GM12878 (cell line): ENCODE data around the gene EYS. TPM values are rescaled to one million over a fixed set of nuclear protein-coding genes. Genes with fewer than 3 reads are reported as not detected.

Source experiments
- ATAC-seq: fragments of 200-7000 bp; cut with Tn5 transposase; 3 replicates; pipeline ENCODE4 v1.9.1; 2020; ENCODE audit warnings: mild to moderate bottlenecking, moderate library complexity
- BruUV-seq: library from RNA; stranded (reverse); fragments of 400-500 nt; replicated peaks from 2 replicates; lab custom pipeline; 2021; lab: Mats Ljungman, UMichigan
- CTCF ChIA-PET: fragments of 300-600 bp; sonication (Branson Sonifier 250); formaldehyde crosslinking; extraction: SDS; loops from one replicate; lab custom pipeline; 2021; ENCODE audit warnings: inconsistent platforms; lab: Yijun Ruan, JAX
- POLR2A ChIA-PET: fragments of 350-600 bp; formaldehyde crosslinking; extraction: SDS; loops from one replicate; lab custom pipeline; 2021; ENCODE audit warnings: inconsistent platforms; lab: Charles Lee
- RAD21 ChIA-PET: fragments of 300-600 bp; sonication (Branson Sonifier 250); formaldehyde crosslinking; loops from one replicate; lab custom pipeline; 2023; ENCODE audit warnings: antibody characterized with exemption; ENCODE audit not compliant: unreplicated experiment; lab: Charles Lee
- SMC1A ChIA-PET: fragments of 300-600 bp; sonication (Branson Sonifier 250); formaldehyde crosslinking; loops from one replicate; lab custom pipeline; 2023; ENCODE audit not compliant: unreplicated experiment, uncharacterized antibody; lab: Charles Lee
- DNase-seq: peaks from one replicate; pipeline ENCODE4 v3.0.0-alpha.2; 2011; ENCODE audit warnings: low read depth, low spot score
- FAIRE-seq: peaks from 3 replicates; lab custom pipeline; 2011; peaks lifted over from hg19 to GRCh38; lab: Jason Lieb, UNC
- H2AFZ ChIP-seq: 2 replicates; pipeline ENCODE4 v1.6.0; 2011; ENCODE audit warnings: low read depth, low read length, control low read depth; ENCODE audit not compliant: control insufficient read depth
- H3K27ac ChIP-seq: 2 replicates; pipeline ENCODE4 v1.5.1; 2011; ENCODE audit warnings: control low read depth; ENCODE audit not compliant: control insufficient read depth, insufficient read depth
- H3K27me3 ChIP-seq, 2 experiments: replicated peaks in 1 of 2; 2 replicates each; pipeline versions ENCODE4 v1.6.0 to v1.6.1; 2011; ENCODE audit warnings: low read length in 1 of 2; ENCODE audit not compliant: control insufficient read depth in 2 of 2, insufficient read depth in 2 of 2
- H3K36me3 ChIP-seq, 2 experiments: 2 replicates each; pipeline ENCODE4 v1.5.1; 2011; ENCODE audit warnings: low read length in 1 of 2; ENCODE audit not compliant: control insufficient read depth in 2 of 2, insufficient read depth in 2 of 2
- H3K4me1 ChIP-seq: 2 replicates; pipeline ENCODE4 v1.6.1; 2011; ENCODE audit warnings: mild to moderate bottlenecking, low read length, moderate library complexity, mixed read lengths; ENCODE audit not compliant: control insufficient read depth, insufficient read depth
- H3K4me2 ChIP-seq: 2 replicates; pipeline ENCODE4 v1.6.0; 2011; ENCODE audit warnings: control low read depth; ENCODE audit not compliant: control insufficient read depth, insufficient read depth
- H3K4me3 ChIP-seq: fragments of 200-600 bp; sonication (generic); 2 replicates; pipeline ENCODE4 v1.5.1; 2016
- H3K79me2 ChIP-seq: 2 replicates; pipeline ENCODE4 v1.6.0; 2011; ENCODE audit warnings: low read length; ENCODE audit not compliant: control insufficient read depth, insufficient read depth
- H3K9ac ChIP-seq: 2 replicates; pipeline ENCODE4 v1.8.0; 2011; ENCODE audit warnings: low read length, control low read depth, mixed read lengths; ENCODE audit not compliant: control insufficient read depth, insufficient read depth
- H3K9me3 ChIP-seq: replicated peaks from 3 replicates; pipeline ENCODE4 v1.5.1; 2011; ENCODE audit warnings: mild to moderate bottlenecking, low read length; ENCODE audit not compliant: control insufficient read depth, insufficient read depth
- H4K20me1 ChIP-seq: 2 replicates; pipeline ENCODE4 v1.6.0; 2011; ENCODE audit not compliant: control insufficient read depth, insufficient read depth
- JUND ChIP-seq: IDR thresholded peaks from 2 replicates; pipeline ENCODE4 v1.6.1; 2012; ENCODE audit warnings: low read depth, mild to moderate bottlenecking, low read length, improper control_type of control experiment, moderate library complexity
- NBN ChIP-seq: fragments of 450-650 bp; IDR thresholded peaks from 2 replicates; pipeline ENCODE4 v1.6.1; 2016
- RAD21 ChIP-seq: IDR thresholded peaks from 2 replicates; pipeline ENCODE4 v1.6.1; 2011; ENCODE audit warnings: mild to moderate bottlenecking, low read depth, low read length, moderate library complexity; ENCODE audit not compliant: insufficient read depth
- RBBP5 ChIP-seq: fragments of 200-600 bp; sonication (generic); conservative IDR thresholded peaks from 2 replicates; pipeline ENCODE4 v1.6.1; 2016
- SIN3A ChIP-seq: IDR thresholded peaks from 2 replicates; pipeline ENCODE4 v1.6.1; 2012; ENCODE audit warnings: low read depth, low read length, improper control_type of control experiment
- TCF3 ChIP-seq: IDR thresholded peaks from 2 replicates; pipeline ENCODE4 v1.6.1; 2012; ENCODE audit warnings: low read depth, mild to moderate bottlenecking, low read length, borderline replicate concordance; ENCODE audit not compliant: insufficient read depth
- WGBS: methylation state at CpG from one replicate; pipeline ENCODE4 v1.1.6; 2016; ENCODE audit warnings: low lambda C conversion rate; ENCODE audit not compliant: insufficient replicate concordance, insufficient coverage; ENCODE audit errors: missing lambda C conversion rate; 5-methylcytosine and 5-hydroxymethylcytosine counted together
- in situ Hi-C: fragments of 300-500 bp; cut with MboI; formaldehyde crosslinking; loops from 9 replicates; pipeline ENCODE4 v1.14.3; 2018; ENCODE audit warnings: mixed read lengths
- intact Hi-C: fragments of 100-400 bp; cut with micrococcal nuclease; formaldehyde crosslinking; loops from one replicate; pipeline ENCODE4 v1.14.2; 2022; ENCODE audit not compliant: unreplicated experiment
- polyA plus RNA-seq, 11 experiments: library from polyadenylated mRNA; depleted of rRNA in 4 of 11; unstranded in 6 of 11; stranded (reverse) in 5 of 11; fragments of >200 nt; fragmentation: Nextera tagmentation in 4 of 11; fragmentation: Illumina TruSeq in 1 of 11; extraction: Ambion mirVana in 4 of 11; extraction: Trizol in 1 of 11; gene quantifications; 1 replicate in 1 of 11; 2 replicates in 10 of 11; pipeline versions ENCODE4 v1.2.1 to v1.2.3, GENCODE V29; 2011 to 2016; ENCODE audit warnings: inconsistent platforms in 2 of 11, missing spikeins in 2 of 11, low read depth in 1 of 11
- total RNA-seq, 4 experiments: library from RNA; depleted of rRNA in 3 of 4; stranded (reverse); fragments of >200 nt in 3 of 4; fragmentation: Illumina TruSeq in 1 of 4; extraction: Trizol in 1 of 4; gene quantifications; 2 replicates each; pipeline versions ENCODE4 v1.2.1 to v1.2.3, GENCODE V29; 2013 to 2021
- TF ChIP-seq, protein P1 (sequence below): fragments of 150-350 bp; IDR thresholded peaks from 2 replicates; pipeline ENCODE4 v1.6.1; 2016; ENCODE audit warnings: low read depth, low read length
- TF ChIP-seq, protein P2 (sequence below): fragments of 450-650 bp; IDR thresholded peaks from 2 replicates; pipeline ENCODE4 v1.6.1; 2016; ENCODE audit warnings: mild to moderate bottlenecking, moderate library complexity, borderline replicate concordance

EYS gene
- total and polyA plus RNA-seq, 10 of the 15 experiments (the other 5 are each of a cell fraction or from before 2014, with no cell fraction given) = under 0.01 to 0.14 (median 0.02) TPM; not detected in 1

DNA sequence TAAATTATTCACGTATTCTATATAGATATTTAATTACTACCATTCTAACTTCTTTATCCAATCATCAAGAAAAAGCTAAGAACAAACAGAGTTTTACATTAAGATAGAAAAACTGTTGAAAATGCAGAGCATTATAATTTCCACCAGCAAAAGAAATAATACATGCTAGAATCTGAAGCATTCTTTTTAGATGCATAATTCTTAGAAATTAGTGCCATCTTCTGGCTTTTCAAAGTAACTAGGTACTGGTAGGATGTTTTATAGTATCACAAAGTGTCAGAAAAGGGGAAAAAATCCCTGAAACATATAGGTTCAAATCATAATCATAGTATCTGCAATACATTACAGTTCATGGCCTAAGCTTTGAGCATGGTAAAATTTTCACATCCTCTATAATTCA lies 1892.6 kb downstream of the EYS start:
- no peak overlapping the region for H3K27ac ChIP-seq
- no peak for DNase-seq
- H3K4me3 ChIP-seq = no peak overlapping the region
- H3K27me3 ChIP-seq = peaks cover 0 to 3% of the 10 kb centered on the region in 2 experiments; a peak in 1 of 4 replicates
- WGBS = 31% methylated on average over 1 of the region's 1 CpG
- ATAC-seq = no peak
- no peaks in the 10 kb centered on the region for H3K9me3 ChIP-seq
- in situ Hi-C loops (no loop called here), intact Hi-C loops (no loop called here)
- H3K9ac ChIP-seq = no peak overlapping the region
- FAIRE-seq = no peak
- no peak for TF ChIP-seq TCF3
- TF ChIP-seq RAD21 = peak; percentile 21; the same call in 1 of the 2 replicates
- ChIA-PET CTCF (interaction anchor here (0.6 to 3.7 kb wide), 10 partner anchors 8 to 519 kb away, joined by 3 to 24 read pairs (median 4); no protein-coding TSS in a partner anchor), SMC1A (interaction anchor here (0.9 to 2.4 kb wide), 8 partner anchors 11 to 507 kb away, joined by 3 to 10 read pairs (median 4); no protein-coding TSS in a partner anchor), POLR2A (no interaction called here), RAD21 (interaction anchor here (1.7 to 1.8 kb wide), 2 partner anchors 12 to 50 kb away, joined by 5 to 7 read pairs; no protein-coding TSS in a partner anchor)
- no peaks in the 10 kb centered on the region for H4K20me1 ChIP-seq
- no peaks in the 10 kb centered on the region for H3K4me1 ChIP-seq
- H3K4me2 ChIP-seq = no peak overlapping the region
- no peaks in the 10 kb centered on the region for H3K79me2 ChIP-seq
- H3K36me3 ChIP-seq = no peaks in the 10 kb centered on the region
- H2AFZ ChIP-seq = no peak overlapping the region
- BruUV-seq = no TSS peak

DNA sequence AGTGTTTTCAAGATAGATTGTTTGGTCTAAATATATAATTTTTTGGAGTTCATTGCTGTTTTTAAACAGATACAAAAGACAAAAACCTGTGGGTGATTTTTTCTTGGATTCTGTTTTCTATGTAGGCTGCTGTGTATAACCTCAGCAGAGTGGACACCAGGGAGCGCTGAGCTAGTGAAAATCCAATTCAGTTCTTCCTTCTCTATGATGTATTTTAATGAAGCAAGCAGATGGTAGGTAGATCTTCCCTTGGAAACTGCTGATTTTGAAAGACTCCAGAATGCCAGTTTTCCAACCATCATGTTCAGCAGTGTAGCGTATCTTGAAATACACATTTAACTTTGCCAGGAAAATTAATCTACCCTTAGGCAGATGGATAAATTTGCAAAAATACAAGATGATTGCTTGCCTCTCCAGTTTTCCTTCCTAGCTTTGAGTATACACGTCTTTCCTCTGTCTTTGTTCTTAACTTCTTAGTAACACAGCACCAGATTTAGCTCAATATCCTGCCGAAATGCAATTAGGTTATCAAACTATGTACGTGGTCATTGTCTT lies 1893.4 kb downstream of the EYS start:
- in situ Hi-C loops = no loop called here
- TF ChIP-seq NBN (no peak), SIN3A (no peak), RBBP5 (no peak), JUND (no peak)
- TF ChIP-seq, protein P1, sequence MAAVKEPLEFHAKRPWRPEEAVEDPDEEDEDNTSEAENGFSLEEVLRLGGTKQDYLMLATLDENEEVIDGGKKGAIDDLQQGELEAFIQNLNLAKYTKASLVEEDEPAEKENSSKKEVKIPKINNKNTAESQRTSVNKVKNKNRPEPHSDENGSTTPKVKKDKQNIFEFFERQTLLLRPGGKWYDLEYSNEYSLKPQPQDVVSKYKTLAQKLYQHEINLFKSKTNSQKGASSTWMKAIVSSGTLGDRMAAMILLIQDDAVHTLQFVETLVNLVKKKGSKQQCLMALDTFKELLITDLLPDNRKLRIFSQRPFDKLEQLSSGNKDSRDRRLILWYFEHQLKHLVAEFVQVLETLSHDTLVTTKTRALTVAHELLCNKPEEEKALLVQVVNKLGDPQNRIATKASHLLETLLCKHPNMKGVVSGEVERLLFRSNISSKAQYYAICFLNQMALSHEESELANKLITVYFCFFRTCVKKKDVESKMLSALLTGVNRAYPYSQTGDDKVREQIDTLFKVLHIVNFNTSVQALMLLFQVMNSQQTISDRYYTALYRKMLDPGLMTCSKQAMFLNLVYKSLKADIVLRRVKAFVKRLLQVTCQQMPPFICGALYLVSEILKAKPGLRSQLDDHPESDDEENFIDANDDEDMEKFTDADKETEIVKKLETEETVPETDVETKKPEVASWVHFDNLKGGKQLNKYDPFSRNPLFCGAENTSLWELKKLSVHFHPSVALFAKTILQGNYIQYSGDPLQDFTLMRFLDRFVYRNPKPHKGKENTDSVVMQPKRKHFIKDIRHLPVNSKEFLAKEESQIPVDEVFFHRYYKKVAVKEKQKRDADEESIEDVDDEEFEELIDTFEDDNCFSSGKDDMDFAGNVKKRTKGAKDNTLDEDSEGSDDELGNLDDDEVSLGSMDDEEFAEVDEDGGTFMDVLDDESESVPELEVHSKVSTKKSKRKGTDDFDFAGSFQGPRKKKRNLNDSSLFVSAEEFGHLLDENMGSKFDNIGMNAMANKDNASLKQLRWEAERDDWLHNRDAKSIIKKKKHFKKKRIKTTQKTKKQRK = no peak
- TF ChIP-seq, protein P2, sequence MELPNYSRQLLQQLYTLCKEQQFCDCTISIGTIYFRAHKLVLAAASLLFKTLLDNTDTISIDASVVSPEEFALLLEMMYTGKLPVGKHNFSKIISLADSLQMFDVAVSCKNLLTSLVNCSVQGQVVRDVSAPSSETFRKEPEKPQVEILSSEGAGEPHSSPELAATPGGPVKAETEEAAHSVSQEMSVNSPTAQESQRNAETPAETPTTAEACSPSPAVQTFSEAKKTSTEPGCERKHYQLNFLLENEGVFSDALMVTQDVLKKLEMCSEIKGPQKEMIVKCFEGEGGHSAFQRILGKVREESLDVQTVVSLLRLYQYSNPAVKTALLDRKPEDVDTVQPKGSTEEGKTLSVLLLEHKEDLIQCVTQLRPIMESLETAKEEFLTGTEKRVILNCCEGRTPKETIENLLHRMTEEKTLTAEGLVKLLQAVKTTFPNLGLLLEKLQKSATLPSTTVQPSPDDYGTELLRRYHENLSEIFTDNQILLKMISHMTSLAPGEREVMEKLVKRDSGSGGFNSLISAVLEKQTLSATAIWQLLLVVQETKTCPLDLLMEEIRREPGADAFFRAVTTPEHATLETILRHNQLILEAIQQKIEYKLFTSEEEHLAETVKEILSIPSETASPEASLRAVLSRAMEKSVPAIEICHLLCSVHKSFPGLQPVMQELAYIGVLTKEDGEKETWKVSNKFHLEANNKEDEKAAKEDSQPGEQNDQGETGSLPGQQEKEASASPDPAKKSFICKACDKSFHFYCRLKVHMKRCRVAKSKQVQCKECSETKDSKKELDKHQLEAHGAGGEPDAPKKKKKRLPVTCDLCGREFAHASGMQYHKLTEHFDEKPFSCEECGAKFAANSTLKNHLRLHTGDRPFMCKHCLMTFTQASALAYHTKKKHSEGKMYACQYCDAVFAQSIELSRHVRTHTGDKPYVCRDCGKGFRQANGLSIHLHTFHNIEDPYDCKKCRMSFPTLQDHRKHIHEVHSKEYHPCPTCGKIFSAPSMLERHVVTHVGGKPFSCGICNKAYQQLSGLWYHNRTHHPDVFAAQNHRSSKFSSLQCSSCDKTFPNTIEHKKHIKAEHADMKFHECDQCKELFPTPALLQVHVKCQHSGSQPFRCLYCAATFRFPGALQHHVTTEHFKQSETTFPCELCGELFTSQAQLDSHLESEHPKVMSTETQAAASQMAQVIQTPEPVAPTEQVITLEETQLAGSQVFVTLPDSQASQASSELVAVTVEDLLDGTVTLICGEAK = no peak

More for the DNA sequence above, 1893.4 kb downstream of the EYS start:
- Histone ChIP-seq H3K79me2 (no peaks in the 10 kb centered on the region), H3K4me1 (no peaks in the 10 kb centered on the region), H2AFZ (no peak overlapping the region), H3K27me3 (peaks cover 0 to 3% of the 10 kb centered on the region in 2 experiments; a peak in 1 of 4 replicates), H4K20me1 (no peaks in the 10 kb centered on the region), H3K9ac (no peak overlapping the region), H3K9me3 (no peaks in the 10 kb centered on the region), H3K4me2 (no peak overlapping the region), H3K4me3 (no peak overlapping the region), H3K36me3 (no peaks in the 10 kb centered on the region), H3K27ac (no peak overlapping the region)
- intact Hi-C loops = no loop called here
- no TSS peak for BruUV-seq
- FAIRE-seq (no peak), ATAC-seq (no peak), DNase-seq (no peak)
- POLR2A ChIA-PET = no interaction called here
- SMC1A ChIA-PET = interaction anchor here (1.4 to 2.4 kb wide), 4 partner anchors 12 to 461 kb away, joined by 4 to 10 read pairs (median 6); no protein-coding TSS in a partner anchor
- RAD21 ChIA-PET = interaction anchor here (1.8 kb wide), 1 partner anchor 461 kb away, joined by 6 read pairs; no protein-coding TSS in a partner anchor
- CTCF ChIA-PET = interaction anchor here (0.9 to 3.7 kb wide), 9 partner anchors 12 to 518 kb away, joined by 3 to 24 read pairs (median 4); no protein-coding TSS in a partner anchor
- 37% methylated on average over 5 of the region's 5 CpGs for WGBS
